Activated T-cell treated with anti-CD3 and anti-CD28 coated beads for 48 hours (primary cell): ENCODE data around the gene ZXDC.

Experiments
- DNase-seq: peaks from one replicate; pipeline ENCODE4 v3.0.0-alpha.2; 2020; ENCODE audit warnings: low read depth

ZXDC gene

GRCh38 chr3:126473292-126474168, 2.2 kb downstream of the ZXDC start:
- DNase-seq = no peak

DNA sequence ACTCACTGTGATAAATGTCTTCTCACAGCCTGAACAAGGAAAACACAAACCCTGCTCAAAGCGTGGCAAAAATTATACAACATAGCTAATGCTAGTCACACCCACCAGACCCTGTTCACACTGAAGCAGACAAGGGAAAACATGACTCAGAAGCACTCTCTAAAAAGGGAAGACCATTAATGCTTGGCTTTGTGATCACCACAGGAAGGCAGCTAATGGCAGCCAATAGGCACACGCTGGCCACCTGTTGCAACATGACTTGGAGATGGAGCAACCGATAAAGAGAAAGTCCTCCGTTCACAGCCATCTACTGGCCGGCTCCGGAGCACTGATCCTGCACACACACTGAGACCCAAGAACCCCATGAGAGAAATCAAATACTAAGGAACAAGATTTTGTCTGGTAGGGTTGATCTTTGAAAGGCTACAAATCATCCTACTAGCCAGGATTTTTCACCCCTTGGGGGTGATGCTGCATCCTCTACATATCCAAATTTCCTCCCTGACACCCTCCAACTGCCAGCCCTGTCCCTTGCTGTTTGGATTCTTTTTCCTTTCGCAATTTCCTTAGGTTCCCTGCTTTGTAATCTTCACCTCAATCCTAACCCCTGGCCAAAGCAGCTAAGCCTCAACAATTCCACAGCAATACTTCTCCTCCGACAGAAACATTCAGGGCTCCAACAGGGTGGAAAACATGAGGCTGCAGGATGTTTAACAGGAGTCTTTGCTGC, 3.2 kb downstream of the ZXDC start:
- DNase-seq = no peak

GRCh38 chr3:126469479-126469878, 6.2 kb downstream of the ZXDC start:
- DNase-seq = no peak

DNA sequence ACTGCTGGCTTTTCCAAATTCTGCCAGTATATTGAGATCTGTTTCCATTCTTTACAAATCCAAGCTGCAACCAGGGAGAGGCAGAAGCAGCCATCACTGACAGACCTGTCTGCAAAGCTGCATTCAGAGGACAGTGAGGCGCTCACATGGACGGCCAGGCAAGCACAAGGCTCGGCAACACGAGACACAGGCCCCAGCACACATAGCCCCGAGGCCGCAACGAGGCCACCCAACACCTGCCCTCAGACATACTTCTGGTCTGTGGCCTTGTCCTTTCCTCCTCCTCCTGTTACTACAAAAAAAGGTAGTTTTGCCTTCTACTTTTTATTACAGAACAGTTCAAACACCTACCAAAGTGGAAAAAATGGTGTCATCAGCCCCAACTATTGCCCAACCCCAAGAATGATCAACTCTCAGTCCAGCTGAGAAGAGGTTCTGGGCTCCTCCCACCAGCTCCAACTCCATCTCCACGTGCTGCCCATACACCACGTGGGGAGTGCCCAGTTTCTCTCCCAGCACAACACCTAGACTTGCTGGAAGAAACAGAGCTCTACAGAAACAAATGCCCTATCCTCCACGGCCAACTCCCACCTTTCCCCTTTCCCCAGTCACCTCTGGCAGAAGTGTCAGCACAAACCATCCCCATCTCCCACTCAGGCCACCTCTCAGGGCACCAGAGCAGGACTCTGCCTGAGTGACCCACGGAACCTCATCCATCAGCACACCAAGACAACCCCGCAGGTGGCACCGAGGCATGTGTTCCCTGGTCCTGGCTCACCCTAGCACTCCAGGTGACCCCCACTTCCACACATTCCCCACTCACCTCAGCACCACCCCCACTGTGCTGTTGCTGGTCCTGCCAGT, 7.4 kb downstream of the ZXDC start:
- no peak for DNase-seq

DNA sequence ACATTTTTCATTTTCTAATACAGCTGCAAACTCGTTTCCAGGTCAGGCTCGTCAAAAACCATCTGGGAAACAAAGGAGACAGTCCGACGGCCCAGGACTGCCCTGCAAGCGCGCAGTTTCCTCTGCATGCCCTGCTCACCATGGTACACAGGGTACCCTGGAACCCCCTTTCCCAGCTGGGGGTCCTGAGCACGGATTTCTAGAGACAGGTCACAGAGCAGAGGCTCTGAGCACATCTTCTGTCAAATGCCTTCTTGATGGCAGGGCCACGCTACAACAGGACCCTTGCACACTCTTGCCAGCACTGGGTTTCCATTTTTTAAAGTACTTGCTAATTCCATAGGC, 8.1 kb downstream of the ZXDC start:
- no peak for DNase-seq

DNA sequence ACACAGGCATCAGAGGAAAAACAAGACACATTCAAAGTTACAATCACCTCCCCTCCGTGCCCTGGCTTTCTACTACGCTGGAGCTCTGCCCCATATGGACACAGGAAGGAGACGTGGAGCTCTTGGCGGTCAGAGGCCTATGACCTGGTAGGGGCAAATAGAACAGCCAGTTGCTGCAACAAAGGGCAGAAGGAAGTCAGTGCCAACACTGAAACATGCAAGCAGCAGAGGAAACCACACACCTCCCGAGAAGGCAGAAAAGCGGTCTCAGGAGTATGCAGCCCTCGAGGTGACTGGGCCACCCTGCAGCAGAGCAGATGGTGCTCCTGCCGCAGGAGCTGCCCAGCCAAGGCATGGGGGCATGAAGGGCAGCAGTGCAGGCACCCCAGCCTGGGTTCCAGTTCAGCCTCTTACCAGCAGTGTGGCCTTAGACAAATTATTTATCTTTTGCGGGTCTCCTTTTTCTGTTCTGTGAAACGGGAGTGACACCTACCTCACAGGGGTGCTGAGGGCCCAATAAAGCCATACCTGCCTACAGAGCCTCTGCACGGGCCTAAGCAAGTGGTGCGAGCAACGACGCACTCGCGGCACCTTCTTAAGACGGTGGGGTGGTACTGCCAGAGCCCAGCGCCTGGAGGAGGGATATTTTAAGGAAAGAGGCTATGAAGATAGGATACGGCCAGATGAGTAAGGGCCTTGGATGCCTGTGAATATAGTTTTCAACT, 8.6 kb downstream of the ZXDC start:
- no peak for DNase-seq

GRCh38 chr3:126465928-126466544, 9.7 kb downstream of the ZXDC start:
- no peak for DNase-seq

GRCh38 chr3:126464997-126465396, 10.7 kb downstream of the ZXDC start:
- DNase-seq = no peak

DNA sequence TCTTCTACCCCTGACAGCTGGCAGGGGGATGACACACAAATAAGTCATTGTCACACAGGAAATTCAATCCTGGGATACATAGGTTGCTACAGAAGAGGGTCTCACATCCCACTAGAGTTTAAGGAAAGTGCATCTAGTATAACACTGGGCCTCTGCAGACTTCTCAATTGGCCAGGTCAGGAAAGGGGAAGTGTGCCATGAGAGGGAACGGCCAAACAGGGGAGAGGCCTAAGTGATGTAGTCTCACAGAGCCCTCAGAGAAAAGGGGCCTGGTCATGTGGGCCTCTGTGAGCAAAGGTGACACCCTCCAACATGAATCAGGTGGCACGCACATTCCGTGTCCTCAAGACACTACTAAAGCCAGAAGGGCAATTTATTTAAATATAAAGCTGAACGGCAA, 11.2 kb downstream of the ZXDC start:
- no peak for DNase-seq

DNA sequence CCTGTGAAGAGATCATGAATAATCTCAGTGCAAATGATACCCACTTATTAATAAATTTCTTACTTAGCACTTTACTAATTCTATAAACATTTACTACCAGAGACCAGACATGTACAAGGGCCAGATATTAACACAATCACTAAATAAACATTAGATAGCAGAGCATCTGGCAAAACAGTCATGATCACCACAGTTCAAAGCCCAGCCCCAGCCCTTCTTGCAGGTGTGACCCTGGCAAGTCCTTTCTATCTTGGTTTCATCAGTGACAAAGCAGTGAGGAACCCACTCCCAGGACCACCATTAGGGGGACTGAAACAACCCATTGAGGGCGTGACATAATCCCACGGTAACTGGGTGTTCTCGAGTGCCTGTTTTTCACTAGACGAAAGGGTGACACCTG, 11.6 kb downstream of the ZXDC start:
- no peak for DNase-seq

GRCh38 chr3:126463521-126463920, 12.2 kb downstream of the ZXDC start:
- DNase-seq = no peak

DNA sequence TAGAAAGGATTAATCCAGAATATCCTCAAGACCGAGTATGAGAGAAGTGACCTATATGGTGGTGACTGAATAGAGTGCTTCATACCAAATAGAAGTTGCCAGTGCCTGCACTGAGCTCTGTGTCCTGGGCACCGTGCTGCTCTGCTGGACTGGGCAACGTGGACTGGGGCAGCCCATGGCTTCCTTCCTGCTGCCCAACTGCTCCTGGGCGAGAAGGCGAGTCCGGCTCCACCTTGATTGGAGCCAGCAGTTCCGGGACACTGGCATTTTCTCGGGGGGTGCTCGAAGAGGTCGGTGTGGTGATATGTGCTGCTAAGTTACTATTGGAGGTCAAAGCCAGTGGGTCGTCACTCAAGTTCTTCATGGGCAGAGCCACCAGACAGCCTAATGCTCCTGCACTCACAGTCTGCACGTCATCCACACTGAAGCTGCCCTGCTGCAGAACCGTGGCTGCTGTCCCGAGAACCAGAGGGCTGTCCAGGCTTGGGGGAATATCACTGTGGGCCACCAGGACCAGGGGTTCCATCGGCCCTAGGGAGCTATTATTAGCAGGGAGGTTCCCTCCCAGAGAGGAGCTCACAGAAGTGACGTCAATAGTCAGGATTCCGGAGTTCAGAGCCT, 14.1 kb downstream of the ZXDC start:
- no peak for DNase-seq

DNA sequence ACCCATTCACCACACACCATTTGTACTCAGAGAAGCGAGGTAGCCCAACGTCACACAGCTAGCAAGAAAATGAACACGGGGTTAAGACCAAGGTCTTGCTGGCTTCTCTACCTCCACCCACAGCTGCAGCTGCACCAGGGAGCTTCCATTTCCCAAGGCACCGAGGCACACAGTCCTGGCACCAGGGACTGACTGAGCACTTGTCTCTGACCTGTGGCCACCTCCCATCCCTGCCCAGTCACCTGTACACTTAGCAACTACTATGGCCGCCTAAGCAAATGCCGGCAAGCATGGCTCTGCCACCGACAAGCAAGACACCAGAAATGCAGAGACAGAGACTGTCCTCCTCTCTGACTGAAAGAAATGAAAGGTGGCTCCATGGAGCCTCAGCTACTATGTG, 15.3 kb downstream of the ZXDC start:
- no peak for DNase-seq

- DNase-seq = no peak
Observed at GRCh38 chr3:126459763-126460127, 15.9 kb downstream of the ZXDC start.

GRCh38 chr3:126459111-126459762, 16.5 kb downstream of the ZXDC start:
- no peak for DNase-seq

- no peak for DNase-seq
Observed at GRCh38 chr3:126456766-126457388, 18.8 kb downstream of the ZXDC start.

GRCh38 chr3:126456211-126456610, 19.5 kb downstream of the ZXDC start:
- no peak for DNase-seq

DNA sequence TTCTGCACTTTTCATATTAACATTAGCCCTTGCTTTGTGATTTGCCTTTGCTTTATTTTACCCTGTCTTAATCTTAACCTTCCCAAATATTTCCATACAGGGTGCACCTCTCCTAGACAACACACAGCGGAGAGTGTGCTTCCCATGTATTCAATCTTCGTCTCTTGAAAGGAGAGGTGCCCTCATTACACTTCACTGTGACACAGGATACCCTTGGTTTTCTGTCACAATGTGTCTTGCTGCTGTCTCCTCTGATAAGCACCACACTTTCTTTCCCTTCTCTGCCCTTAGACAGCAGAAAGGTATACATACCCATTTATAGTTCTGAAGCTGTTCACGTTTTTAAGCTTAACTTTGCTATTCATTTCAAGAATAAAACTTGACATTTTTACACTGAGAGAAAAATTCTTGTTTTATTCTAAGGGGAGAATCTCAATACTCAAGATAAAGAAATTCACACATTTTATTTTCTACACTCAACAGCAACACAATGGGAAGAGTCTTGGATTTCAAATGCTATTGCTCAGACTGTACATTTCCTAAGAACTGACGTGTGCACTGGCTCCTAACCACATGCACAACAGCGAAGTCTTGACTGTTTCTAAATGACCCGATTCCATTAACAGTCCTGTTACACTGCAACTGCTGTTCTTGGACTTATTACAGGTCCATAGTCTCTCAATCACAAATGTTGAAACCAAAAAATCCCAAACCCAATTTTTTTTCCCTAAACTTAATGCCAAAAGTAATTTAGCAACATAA, 21.1 kb downstream of the ZXDC start:
- no peak for DNase-seq

DNA sequence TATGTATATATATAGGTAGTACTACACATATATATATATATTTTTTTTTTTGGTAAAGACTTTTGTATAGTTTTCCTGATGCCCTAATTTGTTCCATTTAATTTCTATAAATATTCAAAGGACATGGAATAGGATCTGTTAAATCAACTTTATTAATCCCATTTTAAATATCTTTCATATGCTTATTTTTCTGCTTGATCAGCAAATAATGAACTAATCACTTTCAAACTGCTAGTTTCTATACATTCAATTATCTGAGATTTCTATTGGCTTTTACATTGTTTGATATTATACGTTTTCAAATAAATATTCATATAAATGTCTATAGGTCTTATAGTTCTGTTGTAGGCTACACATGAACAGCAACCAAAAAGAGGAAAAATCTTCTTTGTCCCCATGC, 21.7 kb downstream of the ZXDC start:
- no peak for DNase-seq
